ENCODE measurements around the gene MAL. TPM values are rescaled to one million over a fixed set of nuclear protein-coding genes. Genes with fewer than 3 reads are reported as not detected.

The MAL gene
- total RNA-seq, 1 experiment from 2014 or later: 0.22 TPM

- TF ChIP-seq CTCF (IDR thresholded peaks at IDR 0.05): no peak
- TF ChIP-seq ATF2 (CRISPR knock-in tag; IDR thresholded peaks at IDR 0.05; ENCODE audit: borderline replicate concordance, low read depth): no peak
- TF ChIP-seq MXD4 (CRISPR knock-in tag; IDR thresholded peaks at IDR 0.05; ENCODE audit: borderline replicate concordance): no peak
- no peak for TF ChIP-seq USF1 (CRISPR knock-in tag; IDR thresholded peaks at IDR 0.05)
- no peak for TF ChIP-seq ZNF232 (CRISPR knock-in tag; IDR thresholded peaks at IDR 0.05)
These were observed 45.8 kb upstream of the MAL start (continued) for GRCh38 chr2:94979406-94980375.

GRCh38 chr2:94980406-94980805 lies 45.1 kb upstream of the MAL start:
- Mint-ChIP-seq H3K4me3 (no peak overlapping the region), H3K9me3 (no peaks in the 10 kb centered on the region), H3K27ac (no peak overlapping the region), H3K36me3 (0 out of 2 replicates have a peak, but pooled peaks cover 3% of the 10 kb centered on the region), H3K4me1 (0 out of 2 replicates have a peak, but pooled peaks cover 4% of the 10 kb centered on the region), H3K27me3 (ENCODE audit: low read depth) (0 out of 2 replicates have a peak, but pooled peaks cover 4% of the 10 kb centered on the region)
- ChIA-PET POLR2A (no interaction called here), CTCF (interaction anchor here (0.9 to 2.6 kb wide), 3 partner anchors 23 to 135 kb away, joined by 4 to 7 read pairs (median 5); no protein-coding TSS in a partner anchor)
- DNase-seq (ENCODE audit: low spot score) (no peak), ATAC-seq (no peak)
- TF ChIP-seq ZNF121 (CRISPR knock-in tag; IDR thresholded peaks at IDR 0.05): no peak
- no peak for TF ChIP-seq IRF2 (CRISPR knock-in tag; IDR thresholded peaks at IDR 0.05; ENCODE audit: borderline replicate concordance, low read depth)
- TF ChIP-seq HMGXB4 (CRISPR knock-in tag; IDR thresholded peaks at IDR 0.05): no peak
- no peak for TF ChIP-seq OVOL2 (CRISPR knock-in tag; IDR thresholded peaks at IDR 0.05; ENCODE audit: borderline replicate concordance)
- TF ChIP-seq CDX4 (CRISPR knock-in tag; IDR thresholded peaks at IDR 0.05; ENCODE audit: borderline replicate concordance): no peak
- TF ChIP-seq NFATC4 (CRISPR knock-in tag; IDR thresholded peaks at IDR 0.05): no peak
- TF ChIP-seq TP53 (CRISPR knock-in tag; IDR thresholded peaks at IDR 0.05): no peak

GRCh38 chr2:94982156-94982555 lies 43.4 kb upstream of the MAL start:
- no peaks in the 10 kb centered on the region for H3K36me3 Mint-ChIP-seq
- POLR2A ChIA-PET: no interaction called here
- no peaks in the 10 kb centered on the region for H3K27me3 Mint-ChIP-seq (ENCODE audit: low read depth)
- no peaks in the 10 kb centered on the region for H3K9me3 Mint-ChIP-seq
- no peak for ATAC-seq
- H3K27ac Mint-ChIP-seq: no peak overlapping the region
- no peak for DNase-seq (ENCODE audit: low spot score)
- H3K4me1 Mint-ChIP-seq: 0 out of 2 replicates have a peak, but pooled peaks cover 4% of the 10 kb centered on the region
- CTCF ChIA-PET: interaction anchor here (1.0 to 1.2 kb wide), 2 partner anchors 43 to 71 kb away, joined by 3 read pairs; no protein-coding TSS in a partner anchor
- no peak overlapping the region for H3K4me3 Mint-ChIP-seq
- TF ChIP-seq MXD4 (CRISPR knock-in tag; IDR thresholded peaks at IDR 0.05; ENCODE audit: borderline replicate concordance): no peak
- no peak for TF ChIP-seq CDX4 (CRISPR knock-in tag; IDR thresholded peaks at IDR 0.05; ENCODE audit: borderline replicate concordance)
- TF ChIP-seq PRDM15 (CRISPR knock-in tag; IDR thresholded peaks at IDR 0.05): no peak
- no peak for TF ChIP-seq SMAD3 (CRISPR knock-in tag; IDR thresholded peaks at IDR 0.05; ENCODE audit: borderline replicate concordance)
- TF ChIP-seq, protein P1, sequence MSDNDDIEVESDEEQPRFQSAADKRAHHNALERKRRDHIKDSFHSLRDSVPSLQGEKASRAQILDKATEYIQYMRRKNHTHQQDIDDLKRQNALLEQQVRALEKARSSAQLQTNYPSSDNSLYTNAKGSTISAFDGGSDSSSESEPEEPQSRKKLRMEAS (CRISPR knock-in tag; IDR thresholded peaks at IDR 0.05): no peak
- TF ChIP-seq ZMAT4 (CRISPR knock-in tag; IDR thresholded peaks at IDR 0.05): no peak
- no peak for TF ChIP-seq ATF1 (CRISPR knock-in tag; IDR thresholded peaks at IDR 0.05)
